Caco-2 (cell line): ENCODE measurements around the gene TMEM91. TPM values are rescaled to one million over a fixed set of nuclear protein-coding genes. Genes with fewer than 3 reads are reported as not detected.

ENCODE experiments used
- BruUV-seq: library from RNA; stranded (reverse); fragments of 400-500 nt; replicated peaks from 2 replicates; lab custom pipeline; 2021; lab: Mats Ljungman, UMichigan
- CTCF ChIA-PET: fragments of 300-600 bp; sonication (Branson Sonifier 250); formaldehyde crosslinking; loops from one replicate; lab custom pipeline; 2022; ENCODE audit warnings: antibody characterized with exemption; lab: Charles Lee
- POLR2A ChIA-PET: fragments of 300-600 bp; sonication (Branson Sonifier 250); formaldehyde crosslinking; loops from one replicate; lab custom pipeline; 2022; ENCODE audit warnings: antibody characterized with exemption; lab: Charles Lee
- DNase-seq, 2 experiments: peaks; one replicate each; pipeline versions ENCODE4 v3.0.0 to v3.0.0-alpha.2; 2020 to 2022
- H3K27me3 ChIP-seq: replicated peaks from 2 replicates; pipeline ENCODE4 v1.6.0; 2011; ENCODE audit warnings: low read length; ENCODE audit not compliant: control insufficient read depth, insufficient read depth
- H3K36me3 ChIP-seq: 2 replicates; pipeline ENCODE4 v1.5.1; 2011; ENCODE audit warnings: low read length; ENCODE audit not compliant: control insufficient read depth, insufficient read depth
- H3K4me1 ChIP-seq: fragments of 250-450 bp; sonication (Bioruptor Pico); 2 replicates; pipeline ENCODE4 v1.5.1; 2020; ENCODE audit warnings: mild to moderate bottlenecking
- H3K4me3 ChIP-seq: 2 replicates; pipeline ENCODE4 v1.5.1; 2011; ENCODE audit warnings: low read depth, mild to moderate bottlenecking, control low read depth, low read length
- H3K9me3 ChIP-seq: fragments of 250-450 bp; sonication (Bioruptor Pico); 2 replicates; pipeline ENCODE4 v1.5.1; 2020; ENCODE audit warnings: mild to moderate bottlenecking, moderate library complexity
- H3K27ac Mint-ChIP-seq: one replicate; pipeline ENCODE4 v1.8.0; 2022; ENCODE audit warnings: mixed read lengths; ENCODE audit not compliant: unreplicated experiment
- H3K27me3 Mint-ChIP-seq: one replicate; pipeline ENCODE4 v1.8.0; 2022; ENCODE audit warnings: mixed read lengths; ENCODE audit not compliant: insufficient read depth, unreplicated experiment
- H3K36me3 Mint-ChIP-seq: one replicate; pipeline ENCODE4 v1.8.0; 2022; ENCODE audit warnings: mild to moderate bottlenecking, mixed read lengths; ENCODE audit not compliant: insufficient read depth, unreplicated experiment
- H3K4me1 Mint-ChIP-seq: one replicate; pipeline ENCODE4 v1.8.0; 2022; ENCODE audit warnings: low read depth, mixed read lengths; ENCODE audit not compliant: unreplicated experiment
- H3K4me3 Mint-ChIP-seq: one replicate; pipeline ENCODE4 v1.8.0; 2022; ENCODE audit warnings: mild to moderate bottlenecking, moderate library complexity, mixed read lengths; ENCODE audit not compliant: unreplicated experiment
- H3K9me3 Mint-ChIP-seq: one replicate; pipeline ENCODE4 v1.8.0; 2022; ENCODE audit warnings: mixed read lengths; ENCODE audit not compliant: unreplicated experiment
- CTCF ChIP-seq, 2 experiments: fragments of 200-600 bp in 1 of 2; IDR thresholded peaks; 1 replicate in 1 of 2; 2 replicates in 1 of 2; pipeline versions ENCODE4 v1.5.1 to v1.8.0; 2011 to 2022; ENCODE audit warnings: antibody characterized with exemption in 1 of 2, control low read depth in 1 of 2, inconsistent platforms in 1 of 2, low read depth in 1 of 2, low read length in 1 of 2, mild to moderate bottlenecking in 1 of 2, moderate library complexity in 1 of 2; ENCODE audit not compliant: insufficient read depth in 1 of 2, severe bottlenecking in 1 of 2, unreplicated experiment in 1 of 2
- intact Hi-C: fragments of 100-400 bp; cut with micrococcal nuclease; formaldehyde crosslinking; loops from one replicate; pipeline ENCODE4 v1.10.0; 2022; ENCODE audit not compliant: unreplicated experiment
- total RNA-seq: library from RNA; stranded (reverse); gene quantifications from 2 replicates; pipeline ENCODE4 v1.2.3, GENCODE V29; 2022

The TMEM91 gene
- total RNA-seq, 1 experiment from 2014 or later = 1.4 TPM

GRCh38 chr19:41415154-41415571 lies 38.8 kb downstream of the TMEM91 start:
- Histone ChIP-seq H3K4me3 (no peak overlapping the region), H3K9me3 (no peaks in the 10 kb centered on the region), H3K27me3 (no peaks in the 10 kb centered on the region), H3K36me3 (peaks cover 2% of the 10 kb centered on the region; the same call in 1 of the 2 replicates), H3K4me1 (0 out of 2 replicates have a peak, but pooled peaks cover under 1% of the 10 kb centered on the region)
- Mint-ChIP-seq H3K4me1 (peaks cover under 1% of the 10 kb centered on the region), H3K4me3 (no peak overlapping the region), H3K9me3 (no peaks in the 10 kb centered on the region), H3K27ac (no peak overlapping the region), H3K36me3 (peaks cover 30% of the 10 kb centered on the region), H3K27me3 (no peaks in the 10 kb centered on the region)
- no peak for DNase-seq
- intact Hi-C loops = no loop called here
- ChIA-PET CTCF (no interaction called here), POLR2A (interaction anchor here (0.6 kb wide), 1 partner anchor 776 kb away, joined by 3 read pairs; no protein-coding TSS in a partner anchor)
- TF ChIP-seq CTCF (IDR thresholded peaks at IDR 0.05; ENCODE audit: insufficient read depth in 1 of 2, low read depth in 1 of 2, low read length in 1 of 2, severe bottlenecking in 1 of 2, unreplicated experiment in 1 of 2) = no peak
- BruUV-seq = no TSS peak

GRCh38 chr19:41416194-41416674 lies 39.9 kb downstream of the TMEM91 start:
- no TSS peak for BruUV-seq
- CTCF ChIA-PET = no interaction called here
- TF ChIP-seq CTCF (IDR thresholded peaks at IDR 0.05; ENCODE audit: insufficient read depth in 1 of 2, low read depth in 1 of 2, low read length in 1 of 2, severe bottlenecking in 1 of 2, unreplicated experiment in 1 of 2) = no peak
- Mint-ChIP-seq H3K4me3 (no peak overlapping the region), H3K36me3 (peaks cover 30% of the 10 kb centered on the region), H3K4me1 (no peaks in the 10 kb centered on the region), H3K27me3 (no peaks in the 10 kb centered on the region), H3K27ac (no peak overlapping the region), H3K9me3 (no peaks in the 10 kb centered on the region)
- no peaks in the 10 kb centered on the region for H3K4me1 ChIP-seq
- intact Hi-C loops = no loop called here
- H3K9me3 ChIP-seq = no peaks in the 10 kb centered on the region
- no peak for DNase-seq
- H3K27me3 ChIP-seq = no peaks in the 10 kb centered on the region
- POLR2A ChIA-PET = no interaction called here
- H3K36me3 ChIP-seq = peaks cover 2% of the 10 kb centered on the region; the same call in 1 of the 2 replicates
- H3K4me3 ChIP-seq = no peak overlapping the region

GRCh38 chr19:41420101-41420880 lies 44.0 kb downstream of the TMEM91 start:
- no TSS peak for BruUV-seq
- no peak for TF ChIP-seq CTCF (IDR thresholded peaks at IDR 0.05; ENCODE audit: insufficient read depth in 1 of 2, low read depth in 1 of 2, low read length in 1 of 2, severe bottlenecking in 1 of 2, unreplicated experiment in 1 of 2)
- ChIA-PET CTCF (interaction anchor here (0.9 kb wide), 1 partner anchor 68 kb away, joined by 3 read pairs; no protein-coding TSS in a partner anchor), POLR2A (interaction anchor here (0.5 to 1.1 kb wide), 2 partner anchors 19 to 103 kb away, joined by 5 to 8 read pairs; no protein-coding TSS in a partner anchor)
- DNase-seq = no peak
- Histone ChIP-seq H3K4me1 (no peaks in the 10 kb centered on the region), H3K27me3 (no peaks in the 10 kb centered on the region), H3K36me3 (0 out of 2 replicates have a peak, but pooled peaks cover 1% of the 10 kb centered on the region), H3K4me3 (no peak overlapping the region), H3K9me3 (no peaks in the 10 kb centered on the region)
- intact Hi-C loops = no loop called here
- Mint-ChIP-seq H3K36me3 (peaks cover 23% of the 10 kb centered on the region), H3K4me3 (no peak overlapping the region), H3K27ac (no peak overlapping the region), H3K9me3 (no peaks in the 10 kb centered on the region), H3K4me1 (no peaks in the 10 kb centered on the region), H3K27me3 (no peaks in the 10 kb centered on the region)
